Dedifferentiated amniotic fluid mesenchymal stem cell (primary cell): Measurements from ENCODE around the gene GK2.

ENCODE experiments used
- DNase-seq: peaks from one replicate; pipeline ENCODE4 v3.0.0-alpha.2; 2016; ENCODE audit errors: extremely low spot score

Gene GK2

GRCh38 chr4:79408063-79408462, at the start of gene GK2:
Gene GK2, minus strand, starts transcription at chr4:79408228. Its CDS starts 28 bp downstream, at chr4:79408200.
- no peak for DNase-seq

GRCh38 chr4:79455216-79455615, 47.2 kb upstream of the GK2 start:
- no peak for DNase-seq

GRCh38 chr4:79454656-79455055, 46.6 kb upstream of the GK2 start:
- no peak for DNase-seq

GRCh38 chr4:79450053-79450452, 42.0 kb upstream of the GK2 start:
- no peak for DNase-seq

- DNase-seq = no peak
Measured at GRCh38 chr4:79446145-79446544, 38.1 kb upstream of the GK2 start.

GRCh38 chr4:79445371-79445781, 37.3 kb upstream of the GK2 start:
- DNase-seq = no peak

- DNase-seq = no peak
Measured at GRCh38 chr4:79442422-79442821, 34.4 kb upstream of the GK2 start.

- no peak for DNase-seq
Measured at GRCh38 chr4:79439489-79439888, 31.5 kb upstream of the GK2 start.

GRCh38 chr4:79431839-79432238, 23.8 kb upstream of the GK2 start:
- no peak for DNase-seq

- no peak for DNase-seq
Measured at GRCh38 chr4:79429113-79429903, 21.3 kb upstream of the GK2 start.

GRCh38 chr4:79426989-79427388, 19.0 kb upstream of the GK2 start:
- DNase-seq = no peak

- no peak for DNase-seq
Measured at GRCh38 chr4:79425586-79425985, 17.6 kb upstream of the GK2 start.

- DNase-seq = no peak
Measured at GRCh38 chr4:79421483-79421882, 13.5 kb upstream of the GK2 start.

- no peak for DNase-seq
Measured at GRCh38 chr4:79413886-79414285, 5.9 kb upstream of the GK2 start.

GRCh38 chr4:79413032-79413885, 5.2 kb upstream of the GK2 start:
- no peak for DNase-seq

GRCh38 chr4:79404666-79405065, 3.4 kb downstream of the GK2 start:
- DNase-seq = no peak

- DNase-seq = no peak
Measured at GRCh38 chr4:79403356-79403755, 4.7 kb downstream of the GK2 start.

GRCh38 chr4:79402332-79402851, 5.6 kb downstream of the GK2 start:
- DNase-seq = no peak

GRCh38 chr4:79399076-79399475, 9.0 kb downstream of the GK2 start:
- DNase-seq = no peak

GRCh38 chr4:79397951-79398350, 10.1 kb downstream of the GK2 start:
- DNase-seq = no peak

- DNase-seq = no peak
Measured at GRCh38 chr4:79396794-79397193, 11.2 kb downstream of the GK2 start.

GRCh38 chr4:79395841-79396240, 12.2 kb downstream of the GK2 start:
- DNase-seq = no peak

GRCh38 chr4:79390890-79391289, 17.1 kb downstream of the GK2 start:
- no peak for DNase-seq
